ENCODE measurements around the gene LYRM1. TPM values are rescaled to one million over a fixed set of nuclear protein-coding genes. Genes with fewer than 3 reads are reported as not detected.

The LYRM1 gene
- total RNA-seq, 1 experiment from 2014 or later = 29.8 TPM

DNA sequence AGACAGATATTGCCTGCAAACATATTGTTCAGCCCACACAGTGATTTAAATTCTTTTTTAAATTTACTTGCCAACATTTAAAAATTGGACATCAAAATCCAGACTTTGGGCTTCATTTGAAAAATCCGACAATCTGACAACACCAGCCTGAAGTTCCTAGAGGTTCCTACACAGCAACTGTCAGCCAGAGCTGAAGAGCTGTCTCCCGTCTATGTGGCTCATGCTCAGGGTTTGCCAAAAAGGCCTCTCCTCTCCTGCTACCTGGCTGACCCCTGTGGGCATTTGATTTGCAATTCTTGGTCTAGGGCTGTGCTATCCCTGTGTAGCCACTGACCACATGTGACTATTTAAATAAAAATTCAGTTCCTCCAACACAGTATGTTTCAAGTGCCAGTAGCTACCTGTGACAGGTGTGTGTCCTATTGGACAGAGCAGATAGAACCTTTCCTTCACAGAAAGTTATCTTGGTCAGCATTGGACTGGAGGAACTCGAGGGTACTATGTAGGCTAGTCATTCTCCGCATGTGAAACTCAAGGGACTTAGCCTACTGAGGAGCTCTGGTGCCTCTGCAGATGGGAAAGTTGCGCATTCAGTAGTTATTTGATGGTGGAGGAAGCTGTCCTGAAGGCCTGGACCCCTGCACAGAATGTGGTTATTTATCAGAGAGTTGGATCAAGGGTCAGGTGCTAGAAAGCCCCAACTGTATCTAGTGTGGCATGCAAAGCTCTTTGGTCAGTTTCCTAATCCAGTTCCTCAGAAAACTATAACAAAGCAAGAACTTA is 2.7 kb downstream of the LYRM1 start:
- Histone ChIP-seq H3K36me3 (replicated peaks; ENCODE audit: control insufficient read depth, insufficient read depth, low read length) (no peaks in the 10 kb centered on the region), H3K27me3 (ENCODE audit: control insufficient read depth, insufficient read depth, low read length) (no peaks in the 10 kb centered on the region), H3K4me3 (ENCODE audit: insufficient read depth, low read depth, low read length) (no peak overlapping the region)
- DNase-seq = no peak

- no peaks in the 10 kb centered on the region for H3K36me3 ChIP-seq (replicated peaks; ENCODE audit: control insufficient read depth, insufficient read depth, low read length)
- H3K27me3 ChIP-seq (ENCODE audit: control insufficient read depth, insufficient read depth, low read length) = no peaks in the 10 kb centered on the region
- no peak for DNase-seq
- no peak overlapping the region for H3K4me3 ChIP-seq (ENCODE audit: insufficient read depth, low read depth, low read length)
Observed at GRCh38 chr16:20903899-20904506, 3.4 kb downstream of the LYRM1 start.

GRCh38 chr16:20904507-20905081 is 4.0 kb downstream of the LYRM1 start:
- Histone ChIP-seq H3K27me3 (ENCODE audit: control insufficient read depth, insufficient read depth, low read length) (no peaks in the 10 kb centered on the region), H3K36me3 (replicated peaks; ENCODE audit: control insufficient read depth, insufficient read depth, low read length) (no peaks in the 10 kb centered on the region), H3K4me3 (ENCODE audit: insufficient read depth, low read depth, low read length) (no peak overlapping the region)
- no peak for DNase-seq

- H3K27me3 ChIP-seq (ENCODE audit: control insufficient read depth, insufficient read depth, low read length) = no peaks in the 10 kb centered on the region
- no peak for DNase-seq
- H3K36me3 ChIP-seq (replicated peaks; ENCODE audit: control insufficient read depth, insufficient read depth, low read length) = no peaks in the 10 kb centered on the region
- no peak overlapping the region for H3K4me3 ChIP-seq (ENCODE audit: insufficient read depth, low read depth, low read length)
Observed at GRCh38 chr16:20905576-20905975, 5.0 kb downstream of the LYRM1 start.

- Histone ChIP-seq H3K36me3 (replicated peaks; ENCODE audit: control insufficient read depth, insufficient read depth, low read length) (no peaks in the 10 kb centered on the region), H3K27me3 (ENCODE audit: control insufficient read depth, insufficient read depth, low read length) (no peaks in the 10 kb centered on the region), H3K4me3 (ENCODE audit: insufficient read depth, low read depth, low read length) (no peak overlapping the region)
- DNase-seq = no peak
Observed at GRCh38 chr16:20906341-20907255, 6.0 kb downstream of the LYRM1 start.

DNA sequence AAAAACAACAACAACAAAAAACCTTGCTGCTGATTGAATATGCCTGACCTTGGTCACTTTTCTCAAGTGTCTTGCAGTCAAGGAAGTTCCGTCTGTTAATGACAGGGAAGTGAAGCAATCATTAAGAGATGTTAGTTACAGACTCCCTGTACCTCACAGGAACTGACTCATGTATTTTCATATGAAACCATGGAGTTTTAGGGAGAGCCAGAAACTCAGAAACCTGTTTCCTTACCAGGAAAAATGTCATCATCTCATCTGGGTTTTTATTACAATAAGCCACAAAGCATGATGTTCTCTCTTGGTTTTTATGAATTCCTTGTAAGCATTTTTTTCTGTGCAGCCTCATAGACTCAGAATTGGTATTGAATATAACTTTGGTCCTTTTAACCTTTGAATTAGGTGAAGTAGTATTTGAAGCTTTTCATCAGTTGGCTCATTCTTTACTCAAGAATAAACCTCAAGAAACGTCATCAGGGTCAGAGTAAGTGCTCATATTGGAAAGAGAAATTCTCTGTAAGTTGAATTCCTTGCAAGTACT is 10.3 kb downstream of the LYRM1 start:
- no peaks in the 10 kb centered on the region for H3K36me3 ChIP-seq (replicated peaks; ENCODE audit: control insufficient read depth, insufficient read depth, low read length)
- no peak for DNase-seq
- H3K27me3 ChIP-seq (ENCODE audit: control insufficient read depth, insufficient read depth, low read length) = no peaks in the 10 kb centered on the region
- H3K4me3 ChIP-seq (ENCODE audit: insufficient read depth, low read depth, low read length) = no peak overlapping the region

GRCh38 chr16:20911361-20911760 is 10.8 kb downstream of the LYRM1 start:
- DNase-seq = no peak
- H3K36me3 ChIP-seq (replicated peaks; ENCODE audit: control insufficient read depth, insufficient read depth, low read length) = no peaks in the 10 kb centered on the region
- no peaks in the 10 kb centered on the region for H3K27me3 ChIP-seq (ENCODE audit: control insufficient read depth, insufficient read depth, low read length)
- no peak overlapping the region for H3K4me3 ChIP-seq (ENCODE audit: insufficient read depth, low read depth, low read length)

- no peak for DNase-seq
- H3K4me3 ChIP-seq (ENCODE audit: insufficient read depth, low read depth, low read length) = no peak overlapping the region
- H3K36me3 ChIP-seq (replicated peaks; ENCODE audit: control insufficient read depth, insufficient read depth, low read length) = no peaks in the 10 kb centered on the region
- H3K27me3 ChIP-seq (ENCODE audit: control insufficient read depth, insufficient read depth, low read length) = no peaks in the 10 kb centered on the region
Observed at GRCh38 chr16:20916289-20916688, 15.7 kb downstream of the LYRM1 start.

- DNase-seq = no peak
- H3K27me3 ChIP-seq (ENCODE audit: control insufficient read depth, insufficient read depth, low read length) = no peaks in the 10 kb centered on the region
- no peaks in the 10 kb centered on the region for H3K36me3 ChIP-seq (replicated peaks; ENCODE audit: control insufficient read depth, insufficient read depth, low read length)
- H3K4me3 ChIP-seq (ENCODE audit: insufficient read depth, low read depth, low read length) = no peak overlapping the region
Observed at GRCh38 chr16:20916942-20917341, 16.4 kb downstream of the LYRM1 start.

DNA sequence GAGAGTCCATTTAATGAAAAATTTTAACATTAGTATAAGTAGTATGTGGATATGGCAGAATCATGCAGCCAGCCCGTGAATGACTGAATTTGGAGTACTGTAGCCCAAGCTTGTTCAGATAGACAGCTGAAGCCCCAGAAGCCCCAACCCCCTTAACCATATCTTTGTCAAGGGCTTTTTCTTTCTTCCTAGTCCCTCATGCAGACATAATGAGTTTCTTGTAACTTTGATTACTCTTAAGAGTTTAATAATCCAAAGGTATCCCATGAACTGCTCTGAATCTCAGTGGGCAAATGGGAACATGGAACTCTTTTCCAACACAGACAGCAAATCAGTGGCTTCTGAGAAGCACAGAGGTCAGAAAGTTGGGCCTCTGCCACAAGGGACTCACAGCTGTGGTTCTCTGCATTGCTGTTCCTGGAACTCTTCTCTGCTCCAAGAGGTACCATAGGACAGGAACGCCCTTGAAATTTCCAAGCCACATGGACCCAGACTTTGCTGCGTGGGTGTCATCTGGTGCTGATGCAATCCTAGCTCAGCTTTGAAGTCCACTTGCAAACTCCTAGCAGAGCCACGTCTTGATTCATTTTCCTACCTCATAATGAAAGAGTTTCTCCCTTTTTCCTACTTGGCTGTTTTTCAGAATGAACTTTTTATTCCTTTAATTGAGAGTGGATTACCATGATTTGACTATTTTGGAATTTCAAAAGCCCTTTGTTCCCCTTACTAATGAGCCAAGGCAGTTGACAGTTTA is 18.1 kb downstream of the LYRM1 start:
- H3K4me3 ChIP-seq (ENCODE audit: insufficient read depth, low read depth, low read length) = no peak overlapping the region
- DNase-seq = no peak
- no peaks in the 10 kb centered on the region for H3K27me3 ChIP-seq (ENCODE audit: control insufficient read depth, insufficient read depth, low read length)
- no peaks in the 10 kb centered on the region for H3K36me3 ChIP-seq (replicated peaks; ENCODE audit: control insufficient read depth, insufficient read depth, low read length)

- no peak for DNase-seq
- H3K36me3 ChIP-seq (replicated peaks; ENCODE audit: control insufficient read depth, insufficient read depth, low read length) = no peaks in the 10 kb centered on the region
Observed at GRCh38 chr16:20920091-20920490, 19.5 kb downstream of the LYRM1 start.

DNA sequence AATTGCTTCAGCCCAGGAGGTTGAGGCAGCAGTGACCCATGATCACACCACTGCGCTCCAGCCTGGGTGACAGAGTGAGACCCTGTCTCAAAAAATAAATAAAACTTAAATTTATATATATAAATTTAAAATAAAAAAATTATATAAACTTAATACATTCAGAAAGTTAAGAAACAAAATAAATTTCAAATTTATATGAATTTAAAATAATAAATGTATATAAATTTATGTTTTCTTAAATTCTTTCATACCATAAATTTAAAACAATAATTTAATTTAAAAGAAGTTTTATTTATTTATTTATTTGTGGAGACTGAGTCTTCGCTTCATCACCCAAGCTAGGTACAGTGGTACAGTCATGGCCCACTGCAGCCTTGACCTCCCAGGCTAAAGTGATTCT is 20.2 kb downstream of the LYRM1 start:
- no peaks in the 10 kb centered on the region for H3K36me3 ChIP-seq (replicated peaks; ENCODE audit: control insufficient read depth, insufficient read depth, low read length)
- H3K4me3 ChIP-seq (ENCODE audit: insufficient read depth, low read depth, low read length) = no peak overlapping the region
- no peaks in the 10 kb centered on the region for H3K27me3 ChIP-seq (ENCODE audit: control insufficient read depth, insufficient read depth, low read length)
- no peak for DNase-seq

More at GRCh38 chr16:20920091-20920490, 19.5 kb downstream of the LYRM1 start:
- Histone ChIP-seq H3K4me3 (ENCODE audit: insufficient read depth, low read depth, low read length) (no peak overlapping the region), H3K27me3 (ENCODE audit: control insufficient read depth, insufficient read depth, low read length) (no peaks in the 10 kb centered on the region)

DNA sequence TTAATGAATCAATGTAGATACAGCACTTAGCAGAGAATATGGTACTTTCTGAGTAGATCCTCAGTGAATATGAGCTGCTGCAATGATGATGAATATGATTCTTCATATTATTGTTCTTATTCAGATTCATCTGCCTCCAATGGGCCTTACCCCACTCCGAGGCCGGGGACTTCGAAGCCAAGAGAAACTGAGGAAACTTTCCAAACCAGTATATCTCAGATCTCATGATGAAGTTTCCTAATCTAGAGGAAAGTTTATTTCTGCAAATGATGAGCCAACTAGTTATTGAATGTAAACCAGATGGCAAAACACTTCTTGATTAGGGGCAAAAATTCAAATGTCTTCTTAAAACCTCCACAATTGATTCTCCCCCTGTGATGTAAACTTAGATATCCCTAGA is 23.3 kb downstream of the LYRM1 start:
- Histone ChIP-seq H3K27me3 (ENCODE audit: control insufficient read depth, insufficient read depth, low read length) (no peaks in the 10 kb centered on the region), H3K36me3 (replicated peaks; ENCODE audit: control insufficient read depth, insufficient read depth, low read length) (no peaks in the 10 kb centered on the region), H3K4me3 (ENCODE audit: insufficient read depth, low read depth, low read length) (no peak overlapping the region)
- no peak for DNase-seq

- DNase-seq = no peak
- H3K36me3 ChIP-seq (replicated peaks; ENCODE audit: control insufficient read depth, insufficient read depth, low read length) = no peaks in the 10 kb centered on the region
Observed at GRCh38 chr16:20925751-20926150, 25.2 kb downstream of the LYRM1 start.

More at GRCh38 chr16:20925751-20926150, 25.2 kb downstream of the LYRM1 start:
- H3K27me3 ChIP-seq (ENCODE audit: control insufficient read depth, insufficient read depth, low read length) = no peaks in the 10 kb centered on the region
- H3K4me3 ChIP-seq (ENCODE audit: insufficient read depth, low read depth, low read length) = no peak overlapping the region

Measured in H7 (cell line).